Inferior parietal cortex (tissue), 1 donor: ENCODE measurements around the gene MAP4K3.
"Not testable (repeated sequence)": the region's sequence is repeated elsewhere in the genome, so short reads cannot be mapped to it uniquely, and the experiment has no call there.

Experiments used
- DNase-seq: peaks from one replicate; pipeline ENCODE4 v3.0.0-alpha.2; 2016; ENCODE audit errors: extremely low spot score

The MAP4K3 gene

DNA sequence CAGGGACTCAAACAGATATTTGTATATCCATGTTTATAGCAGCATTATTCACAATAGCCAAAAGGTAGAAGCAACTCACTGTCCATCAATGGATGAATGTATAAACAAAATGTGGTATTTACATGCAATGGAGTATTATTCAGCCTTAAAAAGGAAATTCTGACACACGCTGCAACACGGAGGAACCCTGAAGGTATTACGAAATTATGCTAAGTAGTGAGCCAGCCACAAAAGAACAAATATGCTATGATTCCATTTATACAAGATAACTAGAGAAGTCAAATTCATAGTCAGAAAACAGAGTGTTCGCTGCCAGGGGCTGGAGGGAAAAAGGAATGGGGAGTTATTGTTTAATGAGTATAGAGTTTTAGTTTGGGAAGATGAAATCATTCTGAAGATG lies 132.4 kb downstream of the MAP4K3 start:
- DNase-seq = no peak

DNA sequence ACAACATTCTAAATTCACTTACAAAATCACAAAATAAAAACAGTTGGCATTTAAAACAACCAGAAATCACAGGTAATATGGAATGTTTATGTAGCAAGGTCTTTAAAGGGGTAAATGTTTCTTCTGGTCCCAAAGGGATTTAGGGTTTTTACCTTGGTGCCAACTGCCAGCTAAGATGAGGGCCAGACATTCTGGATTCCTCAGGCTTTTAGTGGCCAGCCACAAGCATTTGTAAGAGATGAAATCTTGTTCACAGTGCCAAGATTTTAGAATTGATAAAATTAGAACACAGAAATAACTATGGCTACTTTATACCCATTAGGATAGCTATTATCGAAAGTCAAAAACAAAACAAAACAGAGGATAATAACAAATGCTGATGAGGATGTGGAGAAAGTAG lies 132.9 kb downstream of the MAP4K3 start:
- DNase-seq = no peak

- DNase-seq = no peak
These were observed 135.7 kb downstream of the MAP4K3 start for GRCh38 chr2:39301352-39301751.

DNA sequence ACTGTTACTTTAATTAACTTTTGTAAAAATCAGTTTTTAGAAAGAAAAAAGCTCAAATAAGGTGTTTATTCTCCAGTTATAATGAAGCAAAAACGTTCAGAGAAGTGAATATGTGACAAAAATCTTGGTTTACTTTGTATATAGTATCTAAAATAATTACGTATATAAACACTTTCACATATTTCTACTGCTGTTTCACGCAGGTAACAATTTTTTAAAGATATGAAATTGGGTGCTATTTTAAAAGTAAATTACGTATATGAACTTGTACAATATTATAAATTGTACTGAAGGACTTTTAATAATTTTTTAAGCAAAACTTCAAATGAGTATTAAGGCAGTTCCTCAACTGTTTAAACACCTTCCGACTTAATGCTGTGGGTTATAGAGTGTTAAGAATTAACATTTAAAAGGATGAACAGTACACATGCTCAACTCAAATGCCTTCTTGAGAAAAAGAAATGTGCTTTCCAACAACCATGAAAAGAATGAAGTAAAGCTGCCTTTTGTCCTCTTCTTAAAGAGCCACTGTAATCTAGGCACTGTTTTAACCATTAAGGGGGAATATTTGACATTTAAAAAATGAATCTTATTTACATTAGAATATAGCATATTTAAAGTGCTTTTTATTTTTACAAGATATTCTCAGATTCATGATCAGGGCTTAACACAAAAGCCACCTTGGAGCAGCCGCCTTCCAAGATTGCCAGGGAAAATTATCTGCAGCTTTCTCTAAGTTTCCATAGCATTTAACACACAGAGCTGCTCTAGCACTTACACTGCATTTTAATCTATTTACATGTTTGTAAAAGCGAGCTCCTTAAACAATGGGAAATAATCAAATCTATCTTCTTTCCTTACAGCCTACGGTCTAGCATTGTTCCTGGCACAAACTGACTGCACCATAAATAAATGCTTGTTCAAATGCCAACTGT lies 136.8 kb downstream of the MAP4K3 start:
- no peak for DNase-seq

DNA sequence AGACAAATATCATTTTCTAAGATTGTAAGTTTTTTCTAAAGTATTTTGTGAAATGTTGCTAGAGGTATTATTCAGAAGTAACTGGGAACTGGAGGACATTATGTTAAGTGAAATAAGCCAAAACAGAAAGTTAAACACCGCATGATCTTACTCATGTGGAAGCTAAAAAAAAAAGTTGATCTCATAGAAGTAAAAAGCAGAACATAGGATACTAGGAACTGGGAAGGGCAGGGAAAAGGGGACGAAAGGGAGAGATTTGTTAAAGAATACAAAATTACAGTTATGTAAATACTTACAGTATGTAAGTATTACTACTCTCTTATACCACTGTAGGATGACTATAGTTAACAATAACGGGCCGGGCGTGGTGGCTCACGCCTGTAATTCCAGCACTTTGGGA lies 146.7 kb downstream of the MAP4K3 start:
- DNase-seq = no peak

- DNase-seq = no peak
These were observed 147.5 kb downstream of the MAP4K3 start for GRCh38 chr2:39289609-39290008.

GRCh38 chr2:39283561-39283960 lies 153.5 kb downstream of the MAP4K3 start:
- no peak for DNase-seq

DNA sequence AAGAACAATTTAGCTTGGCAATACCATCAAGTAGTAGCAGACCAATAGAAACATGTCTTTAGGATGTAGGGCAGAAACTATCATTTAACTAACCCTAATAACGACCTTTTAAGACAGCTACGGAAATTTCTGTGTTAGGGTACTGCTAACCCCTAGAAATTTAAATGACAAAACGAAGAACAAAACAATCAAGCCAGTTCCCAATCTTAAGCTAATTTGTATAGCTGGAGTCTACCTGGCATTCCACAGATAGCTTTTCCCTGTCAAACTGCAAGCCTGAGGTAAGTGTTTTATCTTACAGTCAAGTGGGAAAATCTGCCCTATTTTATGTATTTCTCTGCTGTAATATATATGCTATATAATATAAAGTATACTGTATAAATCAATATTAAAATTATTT lies 155.7 kb downstream of the MAP4K3 start:
- DNase-seq = no peak

- DNase-seq = no peak
These were observed 162.1 kb downstream of the MAP4K3 start for GRCh38 chr2:39275016-39275415.

GRCh38 chr2:39269941-39270340 lies 167.1 kb downstream of the MAP4K3 start:
- DNase-seq = no peak

DNA sequence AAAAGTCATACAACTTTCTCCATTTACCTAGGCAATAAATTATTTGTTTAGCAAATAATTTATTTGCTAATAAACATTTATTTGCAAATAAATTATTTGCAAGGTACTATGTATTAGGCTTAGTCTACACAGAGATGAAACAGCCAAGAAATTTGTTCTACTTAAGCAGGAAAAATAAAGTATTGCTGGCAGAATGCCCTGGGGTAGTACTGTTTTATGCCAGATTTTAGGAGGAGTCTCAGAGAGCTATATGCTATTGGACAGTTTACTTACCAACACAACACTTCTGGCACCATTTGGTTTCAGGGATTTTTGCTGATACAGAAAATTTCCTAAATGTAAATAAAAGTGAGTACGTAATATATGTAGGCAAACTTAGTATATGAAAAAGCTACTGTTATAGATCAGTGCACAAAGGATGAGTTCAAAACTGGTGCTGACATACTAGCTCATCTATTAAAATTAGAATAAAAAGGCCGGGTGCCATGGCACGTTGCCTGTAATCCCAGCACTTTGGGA lies 170.1 kb downstream of the MAP4K3 start:
- no peak for DNase-seq

GRCh38 chr2:39266139-39266805 lies 170.8 kb downstream of the MAP4K3 start:
- DNase-seq = no peak

DNA sequence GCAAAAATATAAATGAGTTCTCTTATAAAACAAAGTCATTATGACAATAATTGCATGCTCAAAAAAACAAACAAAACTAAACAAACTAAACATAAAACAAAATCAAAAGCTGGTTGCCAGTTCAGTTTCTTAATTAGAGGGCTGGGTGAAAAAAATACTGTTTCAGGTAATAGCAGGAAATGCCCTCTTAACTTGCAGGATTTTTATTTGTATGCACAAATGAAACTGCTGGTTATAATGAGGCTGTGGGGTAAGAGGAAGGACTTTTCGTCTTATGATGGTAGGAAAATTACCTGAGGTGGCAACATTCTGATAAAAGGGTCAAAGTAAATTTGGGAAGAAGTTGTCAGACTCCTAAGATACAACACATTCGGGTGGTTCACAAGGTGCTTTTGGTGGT lies 171.8 kb downstream of the MAP4K3 start:
- DNase-seq = no peak

- no peak for DNase-seq
These were observed 172.4 kb downstream of the MAP4K3 start for GRCh38 chr2:39264733-39265132.

GRCh38 chr2:39260087-39260486 lies 177.0 kb downstream of the MAP4K3 start:
- DNase-seq = no peak

DNA sequence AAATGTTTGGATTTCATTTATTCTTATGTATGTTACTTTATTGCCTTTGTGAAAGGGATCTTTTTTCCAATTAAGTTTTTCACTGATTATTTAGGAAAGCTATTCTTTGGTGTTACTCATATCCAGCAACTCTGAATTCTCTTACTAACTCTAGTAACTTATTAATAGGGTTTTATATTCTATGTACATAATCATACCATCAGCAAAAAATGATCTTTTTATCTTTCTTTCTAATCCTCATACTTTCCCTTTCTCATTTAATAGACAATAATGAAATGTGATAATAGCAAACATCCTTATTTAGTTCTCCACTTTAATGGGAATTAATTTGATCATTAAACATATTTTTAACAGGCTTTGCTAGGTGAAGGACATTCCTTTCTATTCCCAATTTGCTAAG lies 181.0 kb downstream of the MAP4K3 start:
- no peak for DNase-seq

GRCh38 chr2:39252888-39253518 lies 184.1 kb downstream of the MAP4K3 start:
- DNase-seq = no peak

GRCh38 chr2:39247512-39248043 lies 189.5 kb downstream of the MAP4K3 start:
- no peak for DNase-seq

GRCh38 chr2:39246382-39246980 lies 190.6 kb downstream of the MAP4K3 start:
- no peak for DNase-seq

GRCh38 chr2:39244963-39245625 lies 192.0 kb downstream of the MAP4K3 start:
- not testable (repeated sequence) for DNase-seq

GRCh38 chr2:39244241-39244862 lies 192.7 kb downstream of the MAP4K3 start:
- DNase-seq = not testable (repeated sequence)
